KMS-11 (cell line): ENCODE results near the gene PRDX5.

ENCODE experiments used
- H2AFZ ChIP-seq: fragments of 200-600 bp; sonication (generic); 2 replicates; pipeline ENCODE4 v1.6.1; 2016; ENCODE audit warnings: antibody characterized with exemption, mixed run types, low read depth
- H3K27ac ChIP-seq: fragments of 200-600 bp; sonication (generic); 2 replicates; pipeline ENCODE4 v1.6.1; 2016; ENCODE audit warnings: mild to moderate bottlenecking, mixed run types
- H3K27me3 ChIP-seq: fragments of 200-600 bp; sonication (generic); 2 replicates; pipeline ENCODE4 v1.6.1; 2017; ENCODE audit warnings: mild to moderate bottlenecking, low read depth, mixed run types, moderate library complexity; ENCODE audit not compliant: insufficient read depth
- H3K36me3 ChIP-seq: fragments of 200-600 bp; sonication (generic); 2 replicates; pipeline ENCODE4 v1.6.1; 2017; ENCODE audit warnings: mild to moderate bottlenecking, mixed run types; ENCODE audit not compliant: insufficient read depth
- H3K4me1 ChIP-seq: fragments of 200-600 bp; sonication (generic); 2 replicates; pipeline ENCODE4 v1.6.1; 2016; ENCODE audit warnings: mild to moderate bottlenecking, low read depth, mixed run types; ENCODE audit not compliant: poor library complexity, severe bottlenecking
- H3K4me2 ChIP-seq: fragments of 200-600 bp; sonication (generic); 2 replicates; pipeline ENCODE4 v1.7.0; 2016; ENCODE audit warnings: mild to moderate bottlenecking, mixed run types
- H3K4me3 ChIP-seq: fragments of 200-600 bp; sonication (generic); IDR thresholded peaks from 2 replicates; pipeline ENCODE4 v1.6.1; 2017; ENCODE audit warnings: low read depth, low read length, mixed read lengths; ENCODE audit not compliant: insufficient read depth
- H3K79me2 ChIP-seq: fragments of 200-600 bp; sonication (generic); 2 replicates; pipeline ENCODE4 v1.6.1; 2016; ENCODE audit warnings: low read depth, mixed run types; ENCODE audit not compliant: insufficient read depth
- H3K9ac ChIP-seq: fragments of 200-600 bp; sonication (generic); 2 replicates; pipeline ENCODE4 v1.6.1; 2016; ENCODE audit warnings: mild to moderate bottlenecking, mixed run types
- H4K20me1 ChIP-seq: fragments of 200-600 bp; sonication (generic); 2 replicates; pipeline ENCODE4 v1.6.1; 2016; ENCODE audit warnings: mild to moderate bottlenecking, mixed run types; ENCODE audit not compliant: insufficient read depth
- TF ChIP-seq, protein P1 (sequence below): fragments of 200-600 bp; sonication (generic); conservative IDR thresholded peaks from 2 replicates; pipeline ENCODE4 v1.6.1; 2017; ENCODE audit warnings: low read depth, mild to moderate bottlenecking, antibody characterized with exemption, low read length, moderate library complexity, mixed read lengths

PRDX5 gene

DNA sequence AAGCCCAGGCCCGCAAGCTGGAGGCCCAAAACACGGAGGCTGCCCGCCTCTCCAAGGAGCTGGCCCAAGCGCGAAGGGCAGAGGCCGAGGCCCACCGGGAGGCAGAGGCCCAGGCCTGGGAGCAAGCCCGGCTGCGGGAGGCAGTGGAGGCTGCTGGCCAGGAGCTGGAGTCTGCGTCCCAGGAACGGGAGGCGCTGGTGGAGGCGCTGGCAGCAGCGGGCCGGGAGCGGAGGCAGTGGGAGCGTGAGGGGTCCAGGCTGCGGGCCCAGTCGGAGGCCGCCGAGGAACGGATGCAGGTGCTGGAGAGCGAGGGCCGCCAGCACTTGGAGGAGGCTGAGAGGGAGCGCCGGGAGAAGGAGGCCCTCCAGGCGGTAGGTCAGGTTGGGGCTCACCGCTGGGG lies 26.9 kb downstream of the PRDX5 start:
- H3K36me3 ChIP-seq = no peaks in the 10 kb centered on the region
- no peak overlapping the region for H3K4me2 ChIP-seq
- no peaks in the 10 kb centered on the region for H3K27me3 ChIP-seq

DNA sequence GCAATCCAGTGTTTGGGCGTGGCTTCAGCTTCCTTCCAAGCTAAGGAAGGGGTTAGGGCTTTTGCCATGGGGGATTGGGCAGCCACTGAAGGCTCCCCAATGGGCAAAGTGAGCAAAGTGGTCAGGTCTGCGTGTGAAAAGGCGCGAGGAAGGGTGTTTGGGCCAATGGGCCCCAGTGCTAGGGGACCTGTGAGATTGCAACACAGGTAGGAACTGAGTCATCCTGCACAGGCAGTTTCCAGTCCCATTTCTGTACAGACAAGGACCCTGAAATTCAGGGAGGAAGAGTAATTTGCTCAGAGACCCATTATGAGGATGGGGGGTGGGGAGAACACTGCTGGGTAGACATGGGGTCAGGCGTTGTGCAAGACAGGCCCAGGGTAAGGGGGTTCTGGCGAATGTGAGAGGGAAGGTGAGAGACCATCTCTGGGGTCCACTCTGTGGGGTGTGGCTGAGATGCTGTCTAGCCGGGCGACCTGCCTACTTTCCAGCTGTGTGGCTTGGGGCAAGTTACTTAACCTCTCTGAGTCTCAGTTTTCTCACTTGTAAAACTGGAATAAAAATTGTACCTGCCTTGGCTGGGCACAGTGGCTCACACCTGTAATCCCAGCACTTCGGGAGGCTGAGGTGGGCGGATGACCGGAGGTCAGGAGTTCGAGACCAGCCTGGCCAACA lies 29.4 kb downstream of the PRDX5 start:
- Histone ChIP-seq H2AFZ (no peak overlapping the region), H3K79me2 (no peaks in the 10 kb centered on the region), H3K4me1 (peaks cover under 1% of the 10 kb centered on the region), H3K4me3 (no peak overlapping the region), H4K20me1 (no peaks in the 10 kb centered on the region), H3K36me3 (no peaks in the 10 kb centered on the region), H3K9ac (no peak overlapping the region), H3K27me3 (no peaks in the 10 kb centered on the region), H3K4me2 (no peak overlapping the region), H3K27ac (no peak overlapping the region)
- TF ChIP-seq, protein P1, sequence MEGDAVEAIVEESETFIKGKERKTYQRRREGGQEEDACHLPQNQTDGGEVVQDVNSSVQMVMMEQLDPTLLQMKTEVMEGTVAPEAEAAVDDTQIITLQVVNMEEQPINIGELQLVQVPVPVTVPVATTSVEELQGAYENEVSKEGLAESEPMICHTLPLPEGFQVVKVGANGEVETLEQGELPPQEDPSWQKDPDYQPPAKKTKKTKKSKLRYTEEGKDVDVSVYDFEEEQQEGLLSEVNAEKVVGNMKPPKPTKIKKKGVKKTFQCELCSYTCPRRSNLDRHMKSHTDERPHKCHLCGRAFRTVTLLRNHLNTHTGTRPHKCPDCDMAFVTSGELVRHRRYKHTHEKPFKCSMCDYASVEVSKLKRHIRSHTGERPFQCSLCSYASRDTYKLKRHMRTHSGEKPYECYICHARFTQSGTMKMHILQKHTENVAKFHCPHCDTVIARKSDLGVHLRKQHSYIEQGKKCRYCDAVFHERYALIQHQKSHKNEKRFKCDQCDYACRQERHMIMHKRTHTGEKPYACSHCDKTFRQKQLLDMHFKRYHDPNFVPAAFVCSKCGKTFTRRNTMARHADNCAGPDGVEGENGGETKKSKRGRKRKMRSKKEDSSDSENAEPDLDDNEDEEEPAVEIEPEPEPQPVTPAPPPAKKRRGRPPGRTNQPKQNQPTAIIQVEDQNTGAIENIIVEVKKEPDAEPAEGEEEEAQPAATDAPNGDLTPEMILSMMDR = no peak

More for the DNA sequence above, 26.9 kb downstream of the PRDX5 start:
- H3K9ac ChIP-seq = no peak overlapping the region
- TF ChIP-seq, protein P1 = no peak
- H3K79me2 ChIP-seq = no peaks in the 10 kb centered on the region
- H2AFZ ChIP-seq = no peak overlapping the region
- peaks cover 19% of the 10 kb centered on the region for H3K4me1 ChIP-seq
- no peaks in the 10 kb centered on the region for H4K20me1 ChIP-seq
- no peak overlapping the region for H3K4me3 ChIP-seq
- H3K27ac ChIP-seq = no peak overlapping the region

DNA sequence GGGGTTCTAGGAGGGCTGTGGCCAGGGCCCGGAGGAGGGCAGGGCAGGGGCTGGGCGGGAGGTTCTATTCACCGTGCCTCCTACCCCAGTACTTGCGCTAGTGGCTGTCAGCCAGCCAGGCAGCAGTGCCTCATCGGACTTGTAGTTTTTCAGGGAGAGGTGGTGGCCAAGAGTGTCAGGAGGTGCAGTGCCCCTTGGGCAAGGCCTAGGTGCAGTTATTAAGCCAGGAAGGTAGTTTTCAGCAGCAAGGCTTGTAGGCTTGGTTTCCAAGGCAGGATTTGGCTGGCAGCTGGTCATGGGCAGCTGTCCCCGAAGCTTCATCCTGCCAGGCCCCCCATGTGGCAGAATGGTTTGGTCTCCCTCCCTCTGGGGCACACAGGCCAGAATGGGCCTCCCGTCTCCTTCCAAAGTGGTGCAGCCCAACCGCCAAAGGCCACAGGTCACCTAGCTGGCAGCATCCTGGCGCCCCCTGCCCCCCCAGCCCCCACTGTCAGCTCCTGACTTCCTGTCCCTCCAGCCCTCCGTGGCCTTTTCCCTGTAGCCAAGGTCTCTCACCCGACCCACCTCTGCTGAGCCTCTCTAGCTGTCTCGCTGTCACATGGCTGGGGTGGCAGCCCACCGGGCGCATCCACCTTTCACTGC lies 30.6 kb downstream of the PRDX5 start:
- no peak overlapping the region for H3K9ac ChIP-seq
- H3K27me3 ChIP-seq = no peaks in the 10 kb centered on the region
- H4K20me1 ChIP-seq = no peaks in the 10 kb centered on the region
- H3K4me1 ChIP-seq = no peaks in the 10 kb centered on the region
- no peaks in the 10 kb centered on the region for H3K79me2 ChIP-seq
- H3K4me2 ChIP-seq = no peak overlapping the region
- H3K36me3 ChIP-seq = no peaks in the 10 kb centered on the region
- TF ChIP-seq, protein P1 = no peak
- H3K27ac ChIP-seq = no peak overlapping the region
- H3K4me3 ChIP-seq = no peak overlapping the region
- no peak overlapping the region for H2AFZ ChIP-seq

DNA sequence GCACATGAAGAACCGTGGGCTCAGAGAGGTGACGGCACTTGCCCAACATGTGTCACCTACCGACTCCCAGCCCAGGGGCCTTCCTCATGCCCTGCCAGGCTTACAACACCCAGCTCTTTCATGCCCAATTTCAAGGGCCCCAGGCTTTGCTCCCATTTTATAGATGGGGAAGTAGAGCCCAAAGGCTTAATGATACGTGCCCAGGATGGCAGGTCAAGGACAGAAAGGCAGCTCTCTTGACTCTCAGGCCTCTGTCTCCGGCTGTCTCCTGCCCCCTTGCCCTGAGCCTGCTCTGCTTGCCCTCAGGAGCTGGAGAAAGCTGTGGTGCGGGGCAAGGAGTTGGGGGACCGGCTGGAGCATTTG lies 31.1 kb downstream of the PRDX5 start:
- H3K4me2 ChIP-seq = no peak overlapping the region
- no peak overlapping the region for H3K4me3 ChIP-seq

More for the DNA sequence above, 31.1 kb downstream of the PRDX5 start:
- Histone ChIP-seq H3K27ac (no peak overlapping the region), H3K27me3 (no peaks in the 10 kb centered on the region), H4K20me1 (no peaks in the 10 kb centered on the region), H3K79me2 (no peaks in the 10 kb centered on the region), H3K9ac (no peak overlapping the region), H3K4me1 (no peaks in the 10 kb centered on the region), H2AFZ (no peak overlapping the region), H3K36me3 (no peaks in the 10 kb centered on the region)
- TF ChIP-seq, protein P1 = no peak
